ENCODE data around the gene RXRA.

RXRA gene

DNA sequence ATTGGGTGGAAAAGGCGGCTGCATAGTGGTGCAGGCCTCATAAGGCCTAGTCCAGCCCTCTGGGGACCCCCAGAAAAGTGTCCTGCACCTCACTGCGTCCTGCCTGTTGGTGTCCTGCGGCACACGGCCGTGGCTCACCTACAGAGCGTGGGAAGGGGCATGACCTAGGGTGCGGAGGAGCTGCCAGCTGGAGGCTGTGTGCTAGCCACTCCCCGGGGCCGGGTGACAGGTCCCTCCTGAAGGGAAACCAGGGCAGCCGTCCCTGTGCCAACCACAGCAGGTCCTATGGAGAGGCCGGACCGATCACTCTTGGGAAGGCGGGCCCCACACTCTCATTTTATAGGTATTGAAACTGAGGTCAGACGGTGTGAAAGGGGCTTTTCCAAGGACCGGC lies 150.7 kb downstream of the RXRA start:
- no peak for DNase-seq (ENCODE audit: low spot score)
- TF ChIP-seq, protein P1, sequence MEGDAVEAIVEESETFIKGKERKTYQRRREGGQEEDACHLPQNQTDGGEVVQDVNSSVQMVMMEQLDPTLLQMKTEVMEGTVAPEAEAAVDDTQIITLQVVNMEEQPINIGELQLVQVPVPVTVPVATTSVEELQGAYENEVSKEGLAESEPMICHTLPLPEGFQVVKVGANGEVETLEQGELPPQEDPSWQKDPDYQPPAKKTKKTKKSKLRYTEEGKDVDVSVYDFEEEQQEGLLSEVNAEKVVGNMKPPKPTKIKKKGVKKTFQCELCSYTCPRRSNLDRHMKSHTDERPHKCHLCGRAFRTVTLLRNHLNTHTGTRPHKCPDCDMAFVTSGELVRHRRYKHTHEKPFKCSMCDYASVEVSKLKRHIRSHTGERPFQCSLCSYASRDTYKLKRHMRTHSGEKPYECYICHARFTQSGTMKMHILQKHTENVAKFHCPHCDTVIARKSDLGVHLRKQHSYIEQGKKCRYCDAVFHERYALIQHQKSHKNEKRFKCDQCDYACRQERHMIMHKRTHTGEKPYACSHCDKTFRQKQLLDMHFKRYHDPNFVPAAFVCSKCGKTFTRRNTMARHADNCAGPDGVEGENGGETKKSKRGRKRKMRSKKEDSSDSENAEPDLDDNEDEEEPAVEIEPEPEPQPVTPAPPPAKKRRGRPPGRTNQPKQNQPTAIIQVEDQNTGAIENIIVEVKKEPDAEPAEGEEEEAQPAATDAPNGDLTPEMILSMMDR (IDR thresholded peaks at IDR 0.05) = no peak
- H3K4me3 ChIP-seq = no peak overlapping the region

DNA sequence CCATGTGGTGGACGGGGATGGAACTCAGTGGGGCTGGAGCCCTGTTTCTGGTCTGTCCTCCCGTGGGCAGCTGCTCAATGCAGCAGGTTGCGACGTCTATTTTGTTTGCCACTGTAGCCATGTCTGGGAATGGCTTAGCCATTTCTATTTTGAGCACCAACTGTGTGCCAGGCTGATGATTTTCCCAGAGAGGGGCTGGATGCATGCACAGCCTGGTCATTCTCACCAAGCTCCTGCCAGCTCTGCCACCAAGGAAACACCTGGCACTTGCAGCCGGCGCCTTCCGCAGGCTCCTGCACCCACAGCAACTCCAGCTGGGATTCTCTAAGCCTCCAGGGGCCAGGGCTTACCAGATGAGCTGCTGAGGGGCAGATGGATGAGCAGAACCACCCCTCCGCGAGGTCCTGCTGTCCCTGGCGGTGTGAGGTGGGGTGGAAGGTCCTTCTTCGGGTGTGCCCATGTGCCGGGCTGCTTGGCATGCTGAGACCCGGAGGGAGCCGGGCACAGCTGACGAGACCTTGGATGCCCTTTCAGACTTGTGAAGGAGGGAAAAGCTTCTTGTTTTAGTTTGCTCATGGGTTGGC lies 151.2 kb downstream of the RXRA start:
- H3K4me3 ChIP-seq = no peak overlapping the region
- no peak for DNase-seq (ENCODE audit: low spot score)
- TF ChIP-seq, protein P1 (IDR thresholded peaks at IDR 0.05) = no peak
- H3K27ac ChIP-seq = peak overlapping the region in 1 of 2 donors; percentile 31

More for the DNA sequence above, 150.7 kb downstream of the RXRA start:
- peak overlapping the region in 1 of 2 donors; percentile 31 for H3K27ac ChIP-seq

DNA sequence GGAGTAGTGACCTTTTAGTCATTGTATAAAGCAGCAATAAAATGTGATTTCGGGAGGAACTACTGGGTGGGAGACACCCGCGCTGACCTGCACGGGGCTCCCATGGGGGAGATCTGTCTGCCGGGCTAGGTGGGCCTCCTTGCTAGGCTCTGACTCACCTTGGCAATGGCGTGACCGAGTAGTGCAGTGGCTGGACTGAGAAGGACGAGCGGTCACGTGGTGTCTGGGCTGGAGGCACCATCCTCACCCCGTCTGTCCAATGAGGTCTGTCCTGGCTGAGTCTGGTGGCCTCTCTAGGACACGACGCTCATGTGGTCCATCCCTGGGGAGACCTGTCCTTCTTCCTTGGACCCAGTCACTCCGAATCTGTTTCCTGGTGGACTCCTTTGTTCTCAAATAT lies 151.7 kb downstream of the RXRA start:
- peak overlapping the region in 1 of 2 donors; percentile 31 for H3K27ac ChIP-seq
- DNase-seq (ENCODE audit: low spot score) = no peak
- TF ChIP-seq, protein P1 (IDR thresholded peaks at IDR 0.05) = no peak
- no peak overlapping the region for H3K4me3 ChIP-seq

DNA sequence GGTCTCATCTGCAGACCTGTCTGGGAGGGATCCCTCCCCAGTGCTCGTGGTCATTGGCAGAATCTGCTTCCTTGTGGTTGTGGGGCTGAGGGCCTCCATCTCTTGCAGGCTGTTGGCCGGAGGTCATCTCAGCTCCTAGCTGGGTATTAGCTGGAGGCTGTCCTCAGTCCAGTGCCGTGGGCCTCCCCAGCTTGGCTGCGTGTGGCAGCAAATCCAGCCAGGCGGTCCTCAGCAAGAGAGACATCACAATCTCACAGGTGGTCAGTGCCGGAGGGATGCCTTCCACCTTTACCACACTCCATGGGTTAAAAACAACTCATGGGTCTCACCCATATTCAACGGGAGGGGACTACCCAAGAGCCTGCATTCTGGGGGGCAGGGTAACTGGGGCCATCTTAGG lies 155.5 kb downstream of the RXRA start:
- no peak overlapping the region for H3K4me3 ChIP-seq
- TF ChIP-seq, protein P1 (IDR thresholded peaks at IDR 0.05) = no peak
- H3K27ac ChIP-seq = no peak overlapping the region
- DNase-seq (ENCODE audit: low spot score) = no peak

DNA sequence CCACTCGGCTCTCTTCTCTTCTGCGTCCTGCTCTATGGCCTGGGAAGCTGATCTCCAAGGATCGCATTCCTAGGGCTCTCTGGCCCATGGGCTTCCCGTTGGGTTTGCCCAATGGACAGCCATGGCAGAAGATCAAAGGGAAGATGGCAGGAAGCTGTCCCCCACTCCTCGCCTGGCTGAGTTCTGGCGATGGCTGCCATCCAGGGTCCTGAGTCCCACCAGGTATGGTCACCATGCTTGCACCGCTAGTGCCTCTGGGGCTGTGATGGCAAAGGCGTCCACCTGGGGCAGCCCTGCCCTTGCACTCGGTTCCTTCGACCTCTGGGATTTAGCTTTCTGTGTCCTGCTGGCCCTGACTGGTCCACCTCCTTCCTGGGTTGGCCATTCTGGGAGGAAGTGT lies 156.0 kb downstream of the RXRA start:
- no peak overlapping the region for H3K27ac ChIP-seq
- TF ChIP-seq, protein P1 (IDR thresholded peaks at IDR 0.05) = no peak
- no peak for DNase-seq (ENCODE audit: low spot score)
- no peak overlapping the region for H3K4me3 ChIP-seq

DNA sequence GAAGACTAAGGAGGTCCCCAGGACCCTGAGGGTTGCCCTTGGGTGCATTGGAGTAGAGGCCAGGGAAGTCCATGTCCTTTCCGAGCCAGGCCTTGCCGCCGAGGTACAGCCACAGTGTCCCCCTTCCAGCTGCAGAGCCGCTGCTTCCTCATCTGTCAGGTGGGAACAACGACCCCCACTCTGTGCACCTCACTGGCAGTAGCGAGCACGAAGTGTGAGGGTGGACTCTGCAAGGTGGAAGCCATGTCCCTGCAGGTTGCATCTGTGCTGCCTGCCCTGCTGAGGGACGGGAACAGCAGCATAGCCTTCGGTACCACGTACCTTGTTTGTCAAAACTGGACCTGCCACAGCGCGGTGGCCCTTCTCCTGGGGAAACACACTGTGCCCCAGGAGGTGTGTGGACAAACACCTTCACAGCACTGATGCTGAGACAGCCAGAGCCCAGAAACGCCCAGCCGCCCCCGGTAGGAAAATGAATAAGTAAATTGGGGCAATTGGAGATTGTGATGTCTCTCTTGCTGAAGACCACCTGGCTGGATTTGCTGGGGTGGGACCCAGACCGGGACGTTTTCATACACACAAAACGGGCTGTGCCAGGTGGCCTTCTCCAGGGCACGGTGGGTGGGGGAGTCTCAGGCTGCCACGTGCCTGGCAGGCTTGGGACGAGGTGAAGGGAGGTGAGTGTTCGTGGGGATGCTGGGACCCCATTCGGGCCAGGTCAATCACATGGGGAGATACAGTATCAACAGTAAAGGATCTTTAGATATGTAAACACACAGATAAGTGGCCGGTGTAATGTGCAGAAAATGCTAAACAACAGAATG lies 157.3 kb downstream of the RXRA start:
- DNase-seq (ENCODE audit: low spot score) = no peak
- TF ChIP-seq, protein P1 (IDR thresholded peaks at IDR 0.05) = no peak

DNA sequence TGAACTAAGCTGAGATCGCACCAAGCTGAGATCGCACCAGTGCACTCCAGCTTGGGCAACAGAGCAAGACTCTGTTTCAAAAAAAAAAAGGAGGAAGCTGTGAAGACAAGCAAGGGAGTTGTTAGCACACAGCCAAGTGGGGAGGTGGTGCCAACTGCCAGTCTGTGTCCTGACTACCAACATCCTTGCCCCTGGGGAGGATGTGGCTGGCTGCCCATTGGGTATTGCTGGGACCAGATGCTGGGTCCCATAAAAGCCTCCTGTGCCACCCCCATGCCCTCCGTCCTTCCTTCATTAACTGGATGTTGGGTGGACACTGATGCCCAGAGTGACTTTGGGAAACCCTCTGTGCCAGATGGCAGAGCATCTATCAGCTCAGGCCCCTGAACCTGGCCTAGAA lies 158.2 kb downstream of the RXRA start:
- TF ChIP-seq, protein P1 (IDR thresholded peaks at IDR 0.05) = no peak
- DNase-seq (ENCODE audit: low spot score) = no peak
- no peak overlapping the region for H3K27ac ChIP-seq
- no peak overlapping the region for H3K4me3 ChIP-seq

More for the DNA sequence above, 157.3 kb downstream of the RXRA start:
- no peak overlapping the region for H3K4me3 ChIP-seq
- no peak overlapping the region for H3K27ac ChIP-seq

All from coronary artery (tissue), 2 donors.